Upper lobe of left lung (tissue), 4 donors: Measurements from ENCODE around the gene TJP2.
"Not testable (repeated sequence)": the region's sequence is repeated elsewhere in the genome, so short reads cannot be mapped to it uniquely, and the experiment has no call there.

Source experiments
- EP300 ChIP-seq, 4 donors: sonication (generic); formaldehyde crosslinking; IDR thresholded peaks; one replicate each; pipeline ENCODE4 v1.5.1; 2017; ENCODE audit warnings: antibody characterized with exemption in 4 of 4, control low read depth in 2 of 4
- POLR2A ChIP-seq, 4 donors: fragments of 450-650 bp; IDR thresholded peaks; one replicate each; pipeline ENCODE4 v1.5.1; 2016 to 2017; ENCODE audit warnings: antibody characterized with exemption in 4 of 4, mild to moderate bottlenecking in 2 of 4
- POLR2AphosphoS5 ChIP-seq, 2 donors: sonication (generic); formaldehyde crosslinking; IDR thresholded peaks; one replicate each; pipeline ENCODE4 v1.5.1; 2017; ENCODE audit warnings: antibody characterized with exemption in 2 of 2
- TF ChIP-seq, protein P1 (sequence below), 6 experiments: fragments of 450-650 bp in 4 of 6; fragments of 200-600 bp in 2 of 6; sonication (generic) in 2 of 6; IDR thresholded peaks; one replicate each; pipeline ENCODE4 v1.5.1; 2016 to 2019; ENCODE audit warnings: antibody characterized with exemption in 6 of 6

DNA sequence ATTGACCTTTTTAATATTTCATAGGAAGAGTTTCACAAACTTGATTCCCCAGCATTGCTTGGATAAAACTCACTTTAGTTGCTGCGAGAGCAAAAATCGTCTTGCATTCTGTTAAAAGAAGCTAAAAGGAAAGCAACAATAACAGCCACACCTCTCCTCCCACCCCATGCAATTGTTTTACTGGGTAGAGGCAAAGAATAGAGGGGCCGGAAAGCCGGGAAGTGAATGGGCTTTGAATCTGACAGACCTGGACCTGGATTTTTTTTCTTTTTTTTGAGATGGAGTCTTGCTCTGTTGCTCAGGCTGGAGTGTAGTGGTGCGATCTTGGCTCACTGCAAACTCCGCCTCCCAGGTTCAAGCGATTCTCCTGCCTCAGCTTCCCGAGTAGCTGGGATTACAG, 9.5 kb upstream of the TJP2 start:
- TF ChIP-seq, protein P1, sequence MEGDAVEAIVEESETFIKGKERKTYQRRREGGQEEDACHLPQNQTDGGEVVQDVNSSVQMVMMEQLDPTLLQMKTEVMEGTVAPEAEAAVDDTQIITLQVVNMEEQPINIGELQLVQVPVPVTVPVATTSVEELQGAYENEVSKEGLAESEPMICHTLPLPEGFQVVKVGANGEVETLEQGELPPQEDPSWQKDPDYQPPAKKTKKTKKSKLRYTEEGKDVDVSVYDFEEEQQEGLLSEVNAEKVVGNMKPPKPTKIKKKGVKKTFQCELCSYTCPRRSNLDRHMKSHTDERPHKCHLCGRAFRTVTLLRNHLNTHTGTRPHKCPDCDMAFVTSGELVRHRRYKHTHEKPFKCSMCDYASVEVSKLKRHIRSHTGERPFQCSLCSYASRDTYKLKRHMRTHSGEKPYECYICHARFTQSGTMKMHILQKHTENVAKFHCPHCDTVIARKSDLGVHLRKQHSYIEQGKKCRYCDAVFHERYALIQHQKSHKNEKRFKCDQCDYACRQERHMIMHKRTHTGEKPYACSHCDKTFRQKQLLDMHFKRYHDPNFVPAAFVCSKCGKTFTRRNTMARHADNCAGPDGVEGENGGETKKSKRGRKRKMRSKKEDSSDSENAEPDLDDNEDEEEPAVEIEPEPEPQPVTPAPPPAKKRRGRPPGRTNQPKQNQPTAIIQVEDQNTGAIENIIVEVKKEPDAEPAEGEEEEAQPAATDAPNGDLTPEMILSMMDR (IDR thresholded peaks at IDR 0.05): not testable (repeated sequence)
- not testable (repeated sequence) for TF ChIP-seq EP300, POLR2A, POLR2AphosphoS5 (IDR thresholded peaks at IDR 0.05)
